ENCODE data around the gene RNF123. TPM values are rescaled to one million over a fixed set of nuclear protein-coding genes. Genes with fewer than 3 reads are reported as not detected.

Gene RNF123
- total RNA-seq, 4 donors from 2014 or later = 23.6 to 88.3 (median 33.9) TPM

DNA sequence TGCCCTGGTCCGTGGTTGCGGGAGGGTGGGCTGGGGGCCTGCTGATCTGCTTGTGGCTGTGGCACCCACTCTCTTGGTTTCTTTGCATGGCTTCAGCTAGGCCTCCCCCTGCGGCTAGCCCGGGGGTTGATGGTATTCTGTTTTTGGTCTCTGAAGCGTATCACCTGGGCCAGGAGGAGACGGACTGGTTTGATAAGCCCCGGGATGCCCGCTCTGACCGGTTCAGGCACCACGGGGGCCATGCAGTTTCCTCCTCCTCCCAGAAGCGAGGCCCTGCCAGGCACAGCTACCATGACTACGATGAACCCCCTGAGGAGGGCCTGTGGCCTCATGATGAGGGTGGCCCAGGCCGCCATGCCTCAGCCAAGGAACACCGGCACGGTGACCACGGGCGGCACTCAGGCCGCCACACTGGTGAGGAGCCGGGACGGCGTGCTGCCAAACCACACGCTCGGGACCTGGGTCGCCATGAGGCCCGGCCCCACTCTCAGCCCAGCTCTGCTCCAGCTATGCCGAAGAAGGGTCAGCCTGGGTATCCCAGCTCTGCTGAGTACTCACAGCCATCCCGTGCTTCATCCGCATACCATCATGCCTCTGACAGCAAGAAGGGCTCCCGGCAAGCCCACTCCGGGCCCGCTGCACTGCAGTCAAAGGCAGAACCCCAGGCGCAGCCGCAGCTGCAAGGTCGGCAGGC lies 26.5 kb upstream of the RNF123 start:
- no peak for TF ChIP-seq POLR2A (IDR thresholded peaks at IDR 0.05)
- TF ChIP-seq EP300 (IDR thresholded peaks at IDR 0.05) = no peak
- TF ChIP-seq, protein P1, sequence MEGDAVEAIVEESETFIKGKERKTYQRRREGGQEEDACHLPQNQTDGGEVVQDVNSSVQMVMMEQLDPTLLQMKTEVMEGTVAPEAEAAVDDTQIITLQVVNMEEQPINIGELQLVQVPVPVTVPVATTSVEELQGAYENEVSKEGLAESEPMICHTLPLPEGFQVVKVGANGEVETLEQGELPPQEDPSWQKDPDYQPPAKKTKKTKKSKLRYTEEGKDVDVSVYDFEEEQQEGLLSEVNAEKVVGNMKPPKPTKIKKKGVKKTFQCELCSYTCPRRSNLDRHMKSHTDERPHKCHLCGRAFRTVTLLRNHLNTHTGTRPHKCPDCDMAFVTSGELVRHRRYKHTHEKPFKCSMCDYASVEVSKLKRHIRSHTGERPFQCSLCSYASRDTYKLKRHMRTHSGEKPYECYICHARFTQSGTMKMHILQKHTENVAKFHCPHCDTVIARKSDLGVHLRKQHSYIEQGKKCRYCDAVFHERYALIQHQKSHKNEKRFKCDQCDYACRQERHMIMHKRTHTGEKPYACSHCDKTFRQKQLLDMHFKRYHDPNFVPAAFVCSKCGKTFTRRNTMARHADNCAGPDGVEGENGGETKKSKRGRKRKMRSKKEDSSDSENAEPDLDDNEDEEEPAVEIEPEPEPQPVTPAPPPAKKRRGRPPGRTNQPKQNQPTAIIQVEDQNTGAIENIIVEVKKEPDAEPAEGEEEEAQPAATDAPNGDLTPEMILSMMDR (IDR thresholded peaks at IDR 0.05) = no peak
- TF ChIP-seq POLR2AphosphoS5 (IDR thresholded peaks at IDR 0.05) = no peak
- H3K9me3 ChIP-seq = no peaks in the 10 kb centered on the region
- WGBS = 91% methylated on average over 11 of the region's 34 CpGs
- no peaks in the 10 kb centered on the region for H3K4me1 ChIP-seq
- H3K27me3 ChIP-seq = no peaks in the 10 kb centered on the region
- no peak overlapping the region for H3K27ac ChIP-seq
- no peak overlapping the region for H3K4me3 ChIP-seq
- H3K36me3 ChIP-seq = no peaks in the 10 kb centered on the region
- no peak for DNase-seq (ENCODE audit: low spot score in 2 of 2)

DNA sequence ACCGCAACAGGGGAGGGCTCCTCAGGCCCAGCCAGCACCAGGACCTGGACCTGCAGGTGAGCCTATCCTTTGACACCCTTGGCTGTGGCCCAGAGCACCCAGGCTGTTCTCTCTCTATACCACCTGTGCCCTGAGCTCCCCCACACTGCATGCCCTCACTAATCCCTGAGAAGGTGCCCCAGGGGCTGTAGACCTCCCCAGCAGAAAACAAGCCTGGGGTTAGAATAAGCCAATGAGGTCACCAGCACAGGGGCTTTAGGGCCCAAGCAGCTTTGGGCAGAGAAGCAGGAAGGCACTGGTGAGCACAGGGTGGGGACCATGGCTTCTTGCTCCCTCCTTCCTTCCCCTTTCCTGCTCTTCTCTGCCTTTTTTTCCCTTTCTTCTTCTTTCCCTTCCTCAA lies 25.5 kb upstream of the RNF123 start:
- H3K27me3 ChIP-seq = no peaks in the 10 kb centered on the region
- TF ChIP-seq EP300 (IDR thresholded peaks at IDR 0.05) = no peak
- no peak for TF ChIP-seq POLR2AphosphoS5 (IDR thresholded peaks at IDR 0.05)
- TF ChIP-seq, protein P1 (IDR thresholded peaks at IDR 0.05) = no peak
- TF ChIP-seq POLR2A (IDR thresholded peaks at IDR 0.05) = no peak
- no peak overlapping the region for H3K4me3 ChIP-seq
- no peak overlapping the region for H3K27ac ChIP-seq
- no peak for DNase-seq (ENCODE audit: low spot score in 2 of 2)
- no peaks in the 10 kb centered on the region for H3K9me3 ChIP-seq
- no peaks in the 10 kb centered on the region for H3K36me3 ChIP-seq
- H3K4me1 ChIP-seq = no peaks in the 10 kb centered on the region
- WGBS = 100% methylated on average over 1 of the region's 1 CpG

DNA sequence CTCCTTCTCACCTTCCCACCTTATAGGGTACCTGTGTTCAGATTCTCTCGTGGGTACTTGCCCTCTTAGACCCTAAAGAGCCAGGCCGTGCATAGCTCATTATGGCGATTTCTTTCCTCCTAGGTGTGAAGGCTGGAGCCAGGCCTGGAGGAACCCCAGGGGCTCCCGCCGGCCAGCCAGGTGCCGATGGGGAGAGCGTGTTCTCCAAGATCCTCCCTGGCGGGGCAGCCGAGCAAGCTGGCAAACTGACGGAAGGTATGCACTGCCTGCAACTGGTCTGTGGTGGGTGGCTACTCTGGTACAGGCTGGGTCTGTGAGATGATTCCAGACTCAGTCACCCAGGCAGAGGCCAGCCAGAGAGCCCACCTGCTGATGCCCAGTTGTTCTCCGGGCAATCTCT lies 25.1 kb upstream of the RNF123 start:
- H3K27me3 ChIP-seq = no peaks in the 10 kb centered on the region
- H3K36me3 ChIP-seq = no peaks in the 10 kb centered on the region
- TF ChIP-seq POLR2A (IDR thresholded peaks at IDR 0.05) = no peak
- TF ChIP-seq, protein P1 (IDR thresholded peaks at IDR 0.05) = no peak
- TF ChIP-seq EP300 (IDR thresholded peaks at IDR 0.05) = no peak
- no peak for TF ChIP-seq POLR2AphosphoS5 (IDR thresholded peaks at IDR 0.05)
- WGBS = 95% methylated on average over 9 of the region's 11 CpGs
- no peaks in the 10 kb centered on the region for H3K4me1 ChIP-seq
- no peaks in the 10 kb centered on the region for H3K9me3 ChIP-seq
- no peak for DNase-seq (ENCODE audit: low spot score in 2 of 2)
- no peak overlapping the region for H3K4me3 ChIP-seq
- no peak overlapping the region for H3K27ac ChIP-seq

DNA sequence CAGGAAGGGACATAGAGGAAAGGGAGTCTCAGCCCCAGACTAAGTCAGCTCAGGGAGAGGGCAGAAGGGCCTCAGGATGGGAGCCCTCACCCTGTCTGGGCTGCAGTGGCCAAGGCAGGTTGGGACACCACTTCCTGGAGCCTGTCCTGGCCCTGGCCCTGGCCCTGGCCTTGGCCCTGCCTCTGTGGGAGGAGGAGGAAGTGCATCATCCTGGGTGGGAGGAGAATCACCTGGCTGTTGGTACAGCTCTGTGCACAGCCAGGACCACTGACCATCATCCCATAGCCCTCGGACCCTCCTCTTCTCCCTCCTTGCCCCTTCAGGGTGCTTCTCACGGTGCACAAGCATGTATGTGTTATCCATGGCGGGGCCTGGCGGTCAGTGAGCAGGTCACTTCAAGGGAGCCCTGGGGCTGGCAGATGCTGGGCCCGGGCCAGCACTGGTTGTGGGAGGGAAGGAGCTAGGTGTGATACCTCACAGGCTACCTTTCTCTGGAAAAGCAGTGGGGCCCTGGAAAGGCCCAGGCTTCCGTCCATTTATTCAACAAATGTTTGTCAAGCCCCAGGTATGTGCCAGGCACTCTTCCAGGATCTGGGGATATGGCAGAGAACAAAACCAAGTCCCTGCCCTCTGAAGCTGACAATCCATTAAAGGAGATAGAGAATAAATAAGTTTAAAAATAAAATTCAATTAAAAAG lies 23.4 kb upstream of the RNF123 start:
- no peaks in the 10 kb centered on the region for H3K4me1 ChIP-seq
- no peak overlapping the region for H3K4me3 ChIP-seq
- no peaks in the 10 kb centered on the region for H3K27me3 ChIP-seq
- no peaks in the 10 kb centered on the region for H3K36me3 ChIP-seq
- WGBS = 85% methylated on average over 6 of the region's 6 CpGs
- no peak overlapping the region for H3K27ac ChIP-seq
- no peaks in the 10 kb centered on the region for H3K9me3 ChIP-seq
- no peak for DNase-seq (ENCODE audit: low spot score in 2 of 2)
- TF ChIP-seq POLR2A (IDR thresholded peaks at IDR 0.05) = no peak
- no peak for TF ChIP-seq POLR2AphosphoS5 (IDR thresholded peaks at IDR 0.05)
- TF ChIP-seq, protein P1 (IDR thresholded peaks at IDR 0.05) = no peak
- TF ChIP-seq EP300 (IDR thresholded peaks at IDR 0.05) = no peak

DNA sequence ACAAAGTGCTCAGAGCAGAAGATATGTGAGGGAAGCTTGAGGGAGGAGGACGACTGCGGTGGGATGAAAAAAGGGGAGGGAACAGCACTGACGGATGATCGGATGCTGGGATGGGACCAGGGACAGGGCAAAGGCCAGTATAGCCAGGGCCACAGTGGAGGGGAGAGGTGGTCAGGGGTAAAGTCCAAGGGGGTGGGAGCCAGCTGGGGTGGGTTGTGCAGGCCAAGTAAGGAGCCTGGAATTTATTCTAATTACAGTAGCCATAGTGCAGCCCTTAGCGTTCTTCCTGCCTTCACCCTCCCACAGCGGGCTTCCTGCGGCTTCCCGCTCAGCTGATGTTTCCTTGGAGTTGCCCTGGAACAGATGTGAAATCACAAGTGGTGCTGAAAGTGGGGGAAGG lies 22.8 kb upstream of the RNF123 start:
- Histone ChIP-seq H3K4me1 (no peaks in the 10 kb centered on the region), H3K4me3 (no peak overlapping the region), H3K9me3 (no peaks in the 10 kb centered on the region), H3K36me3 (no peaks in the 10 kb centered on the region), H3K27ac (no peak overlapping the region), H3K27me3 (no peaks in the 10 kb centered on the region)
- no peak for TF ChIP-seq EP300 (IDR thresholded peaks at IDR 0.05)
- no peak for TF ChIP-seq POLR2AphosphoS5 (IDR thresholded peaks at IDR 0.05)
- TF ChIP-seq POLR2A (IDR thresholded peaks at IDR 0.05) = no peak
- TF ChIP-seq, protein P1 (IDR thresholded peaks at IDR 0.05) = no peak
- no peak for DNase-seq (ENCODE audit: low spot score in 2 of 2)
- WGBS = 43% methylated on average over 8 of the region's 8 CpGs
